Measurements from ENCODE around the gene KRTAP17-1.

DNA sequence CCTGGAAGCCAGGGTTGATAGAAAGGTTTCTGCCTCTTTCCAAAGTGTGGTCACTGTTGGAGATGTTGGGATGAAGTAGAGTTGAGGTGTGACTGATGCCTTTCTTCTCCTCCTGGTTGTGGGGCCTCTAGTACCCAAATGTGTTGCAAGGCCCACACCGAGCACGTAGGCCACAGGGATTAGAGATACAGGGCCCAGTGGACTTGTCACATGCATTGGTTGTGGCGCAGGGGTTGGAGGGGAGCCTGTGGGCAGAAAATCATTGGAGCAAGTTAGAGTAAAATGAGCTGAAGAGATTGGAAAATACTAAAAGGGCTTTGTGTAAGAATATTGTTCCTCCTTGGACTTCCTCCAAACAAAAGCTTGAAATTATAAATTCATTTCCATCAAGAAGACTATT is 30.5 kb upstream of the KRTAP17-1 start:
- TF ChIP-seq SUZ12 (IDR thresholded peaks at IDR 0.05; ENCODE audit: extremely low read depth, insufficient read depth, insufficient read length) (no peak), YY1 (IDR thresholded peaks at IDR 0.05; ENCODE audit: insufficient read depth, insufficient read length) (no peak), ZNF274 (IDR thresholded peaks at IDR 0.05; ENCODE audit: low read depth, low read length) (no peak)

Measured in NT2/D1 (cell line).